Germinal center (tissue), 1 donor: ENCODE results near the gene TRPV4.
"Not testable (repeated sequence)": the region's sequence is repeated elsewhere in the genome, so short reads cannot be mapped to it uniquely, and the experiment has no call there.

Source experiments
- DNase-seq: peaks from one replicate; pipeline ENCODE4 v3.0.0; 2012; ENCODE audit warnings: mixed read lengths, low spot score

TRPV4 gene

GRCh38 chr12:109860977-109861376 is 27.8 kb upstream of the TRPV4 start:
- DNase-seq = no peak

GRCh38 chr12:109858764-109859163 is 25.6 kb upstream of the TRPV4 start:
- DNase-seq = no peak

GRCh38 chr12:109857715-109858114 is 24.5 kb upstream of the TRPV4 start:
- no peak for DNase-seq

GRCh38 chr12:109855377-109855776 is 22.2 kb upstream of the TRPV4 start:
- no peak for DNase-seq

- not testable (repeated sequence) for DNase-seq
Observed at GRCh38 chr12:109850518-109850917, 17.3 kb upstream of the TRPV4 start.

GRCh38 chr12:109847142-109847735 is 14.0 kb upstream of the TRPV4 start:
- no peak for DNase-seq

GRCh38 chr12:109845824-109846205 is 12.6 kb upstream of the TRPV4 start:
- no peak for DNase-seq

GRCh38 chr12:109844983-109845823 is 12.0 kb upstream of the TRPV4 start:
- peak; percentile 94 for DNase-seq

GRCh38 chr12:109844091-109844490 is 10.9 kb upstream of the TRPV4 start:
- no peak for DNase-seq

- DNase-seq = no peak
Observed at GRCh38 chr12:109842021-109842420, 8.8 kb upstream of the TRPV4 start.

- no peak for DNase-seq
Observed at GRCh38 chr12:109841356-109841755, 8.2 kb upstream of the TRPV4 start.

GRCh38 chr12:109840305-109841074 is 7.3 kb upstream of the TRPV4 start:
- no peak for DNase-seq

GRCh38 chr12:109839444-109839843 is 6.2 kb upstream of the TRPV4 start:
- DNase-seq = no peak

- no peak for DNase-seq
Observed at GRCh38 chr12:109836916-109837315, 3.7 kb upstream of the TRPV4 start.

- no peak for DNase-seq
Observed at GRCh38 chr12:109835827-109836226, 2.6 kb upstream of the TRPV4 start.

- no peak for DNase-seq
Observed at GRCh38 chr12:109832541-109833306, 474 bp downstream of the TRPV4 start.

GRCh38 chr12:109831929-109832328 is 1.3 kb downstream of the TRPV4 start:
- no peak for DNase-seq

GRCh38 chr12:109831365-109831764 is 1.8 kb downstream of the TRPV4 start:
- DNase-seq = no peak

- no peak for DNase-seq
Observed at GRCh38 chr12:109830718-109831117, 2.5 kb downstream of the TRPV4 start.

- no peak for DNase-seq
Observed at GRCh38 chr12:109830267-109830666, 2.9 kb downstream of the TRPV4 start.

GRCh38 chr12:109829667-109830066 is 3.5 kb downstream of the TRPV4 start:
- no peak for DNase-seq
